Neural crest cell (in vitro differentiated cells): Measurements from ENCODE around the gene NOP14. TPM values are rescaled to one million over a fixed set of nuclear protein-coding genes. Genes with fewer than 3 reads are reported as not detected.
A peak's percentile ranks its signal among the peaks of the same experiment; 100 is the strongest.

Experiments used
- DNase-seq: peaks from one replicate; pipeline ENCODE4 v3.0.0; 2021; ENCODE audit warnings: low read depth, mixed read lengths, low spot score
- H3K27ac Mint-ChIP-seq: one replicate; pipeline ENCODE4 v1.8.0; 2021; ENCODE audit warnings: mild to moderate bottlenecking, mixed read lengths; ENCODE audit not compliant: unreplicated experiment
- H3K27me3 Mint-ChIP-seq: 2 replicates; pipeline ENCODE4 v1.8.0; 2021; ENCODE audit warnings: low read depth, mild to moderate bottlenecking, mixed read lengths
- H3K36me3 Mint-ChIP-seq: 2 replicates; pipeline ENCODE4 v1.8.0; 2021; ENCODE audit warnings: low read depth, mild to moderate bottlenecking, mixed read lengths
- H3K4me1 Mint-ChIP-seq: 2 replicates; pipeline ENCODE4 v1.8.0; 2021; ENCODE audit warnings: mixed read lengths
- H3K4me3 Mint-ChIP-seq: one replicate; pipeline ENCODE4 v1.8.0; 2021; ENCODE audit warnings: mild to moderate bottlenecking, mixed read lengths
- H3K9me3 Mint-ChIP-seq: 2 replicates; pipeline ENCODE4 v1.8.0; 2021; ENCODE audit warnings: mixed read lengths
- total RNA-seq: library from RNA; stranded (reverse); gene quantifications from 2 replicates; pipeline ENCODE4 v1.2.1, GENCODE V29; 2021
- TF ChIP-seq, protein P1 (sequence below): fragments of 200-600 bp; sonication (generic); conservative IDR thresholded peaks from 2 replicates; pipeline ENCODE4 v1.5.0; 2021; ENCODE audit warnings: antibody characterized with exemption, mild to moderate bottlenecking

NOP14 gene
- total RNA-seq, 1 donor from 2014 or later, result 46.6 TPM

DNA sequence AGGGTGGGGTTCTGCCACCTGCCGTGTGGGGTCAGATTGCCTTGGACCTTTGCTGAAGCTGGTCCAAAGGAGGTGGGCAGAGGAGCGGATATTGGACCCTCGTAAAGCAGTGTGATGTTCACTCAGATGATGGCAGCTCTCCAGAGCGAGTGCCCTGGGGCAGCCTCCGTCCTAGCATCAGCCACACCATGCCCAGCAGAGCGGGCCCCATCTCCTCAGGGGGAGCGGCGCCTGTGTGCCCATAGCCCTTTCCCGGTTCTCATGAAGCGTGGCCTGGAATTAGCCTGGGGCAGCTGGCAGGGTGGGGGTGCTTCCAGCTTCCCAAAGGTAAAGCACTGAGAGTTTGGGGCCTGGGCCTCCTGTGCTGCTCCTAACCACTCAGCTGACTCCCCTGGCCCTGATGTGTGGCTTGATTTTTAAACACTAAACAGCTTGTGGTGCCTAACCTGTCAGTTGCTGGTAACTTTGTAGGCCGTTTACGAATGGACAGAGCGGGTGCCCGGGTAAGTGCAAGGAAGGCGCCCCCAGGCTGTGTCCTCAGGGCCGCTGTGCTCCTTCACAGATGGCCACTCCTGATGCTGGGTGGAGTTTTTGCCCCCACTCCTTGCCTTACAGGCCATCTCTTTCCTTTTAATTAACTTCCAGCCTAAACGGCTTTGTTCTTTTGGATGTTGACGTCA is 36.0 kb downstream of the NOP14 start:
- H3K4me1 Mint-ChIP-seq, result peaks cover 10% of the 10 kb centered on the region
- H3K9me3 Mint-ChIP-seq, result no peaks in the 10 kb centered on the region
- H3K27ac Mint-ChIP-seq, result no peak overlapping the region
- H3K4me3 Mint-ChIP-seq, result peak overlapping the region; percentile 15
- H3K36me3 Mint-ChIP-seq, result peaks cover 6% of the 10 kb centered on the region
- no peaks in the 10 kb centered on the region for H3K27me3 Mint-ChIP-seq
- TF ChIP-seq, protein P1, sequence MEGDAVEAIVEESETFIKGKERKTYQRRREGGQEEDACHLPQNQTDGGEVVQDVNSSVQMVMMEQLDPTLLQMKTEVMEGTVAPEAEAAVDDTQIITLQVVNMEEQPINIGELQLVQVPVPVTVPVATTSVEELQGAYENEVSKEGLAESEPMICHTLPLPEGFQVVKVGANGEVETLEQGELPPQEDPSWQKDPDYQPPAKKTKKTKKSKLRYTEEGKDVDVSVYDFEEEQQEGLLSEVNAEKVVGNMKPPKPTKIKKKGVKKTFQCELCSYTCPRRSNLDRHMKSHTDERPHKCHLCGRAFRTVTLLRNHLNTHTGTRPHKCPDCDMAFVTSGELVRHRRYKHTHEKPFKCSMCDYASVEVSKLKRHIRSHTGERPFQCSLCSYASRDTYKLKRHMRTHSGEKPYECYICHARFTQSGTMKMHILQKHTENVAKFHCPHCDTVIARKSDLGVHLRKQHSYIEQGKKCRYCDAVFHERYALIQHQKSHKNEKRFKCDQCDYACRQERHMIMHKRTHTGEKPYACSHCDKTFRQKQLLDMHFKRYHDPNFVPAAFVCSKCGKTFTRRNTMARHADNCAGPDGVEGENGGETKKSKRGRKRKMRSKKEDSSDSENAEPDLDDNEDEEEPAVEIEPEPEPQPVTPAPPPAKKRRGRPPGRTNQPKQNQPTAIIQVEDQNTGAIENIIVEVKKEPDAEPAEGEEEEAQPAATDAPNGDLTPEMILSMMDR, result no peak
- DNase-seq, result no peak

DNA sequence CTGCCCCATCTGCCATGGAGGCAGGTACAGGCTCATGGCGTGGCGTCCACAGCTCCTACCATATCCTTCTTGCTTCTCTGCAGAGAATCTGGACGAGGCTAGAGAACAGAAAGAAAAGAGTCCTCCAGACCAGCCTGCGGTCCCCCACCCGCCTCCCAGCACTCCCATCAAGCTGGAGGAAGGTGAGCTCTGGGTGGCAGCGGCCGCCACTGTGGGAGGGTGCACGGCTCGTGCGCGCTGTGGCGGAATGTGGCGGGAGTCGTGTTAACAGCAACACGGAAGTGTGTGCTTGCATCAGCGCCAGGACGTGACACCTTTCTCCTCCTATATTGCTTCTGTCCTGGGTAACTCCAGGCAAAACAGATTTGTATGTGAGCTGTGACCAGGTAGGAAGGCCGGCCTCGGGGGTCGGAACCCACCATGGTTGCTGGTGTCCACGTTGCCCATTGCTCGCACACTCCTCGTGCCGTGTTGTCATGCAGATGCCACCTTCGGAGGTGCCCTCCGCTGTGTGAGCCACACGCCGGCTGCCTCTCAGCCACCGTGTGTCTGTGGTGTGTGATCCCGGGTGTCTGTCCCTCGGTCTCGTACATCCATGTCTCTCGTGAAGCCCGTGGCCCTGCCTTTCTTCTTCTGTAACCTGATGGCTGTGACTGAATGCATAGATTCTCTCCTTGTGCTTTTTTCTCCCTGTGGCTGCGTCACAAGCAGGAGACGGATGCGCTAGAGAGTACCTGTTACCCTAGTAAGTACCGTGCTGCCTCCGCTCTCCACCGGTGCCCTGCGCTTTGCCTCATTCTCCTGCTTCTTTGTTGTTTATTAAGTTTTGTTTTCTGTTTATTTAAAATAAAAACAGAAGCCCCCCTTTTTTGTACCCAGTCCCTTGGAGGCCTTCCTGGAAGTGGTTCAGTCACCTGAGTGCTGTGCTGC is 37.0 kb downstream of the NOP14 start:
- Mint-ChIP-seq H3K9me3 (no peaks in the 10 kb centered on the region), H3K4me1 (peaks cover 17% of the 10 kb centered on the region), H3K4me3 (no peak overlapping the region), H3K27me3 (no peaks in the 10 kb centered on the region), H3K27ac (no peak overlapping the region), H3K36me3 (peaks cover 12% of the 10 kb centered on the region)
- no peak for DNase-seq
- TF ChIP-seq, protein P1, result no peak

DNA sequence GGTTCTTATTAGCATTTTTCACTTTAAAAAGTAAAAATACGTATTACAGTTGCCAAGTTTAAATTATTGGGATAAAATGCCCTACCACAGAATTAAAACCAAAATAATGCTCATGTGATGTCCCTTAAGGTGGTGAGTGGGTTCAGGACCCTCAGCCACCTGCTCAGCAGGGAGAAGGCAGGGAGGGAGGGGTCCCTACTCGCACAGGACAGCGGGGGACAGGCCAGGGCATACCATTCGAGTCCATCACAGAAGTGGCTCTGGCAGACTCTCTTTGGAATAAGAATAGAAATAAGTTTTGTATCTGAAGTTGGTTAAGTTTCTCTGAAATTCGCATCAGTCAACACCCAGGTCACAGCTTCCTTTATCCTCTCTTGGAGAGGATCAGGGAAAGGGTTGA is 37.7 kb downstream of the NOP14 start:
- peaks cover 2% of the 10 kb centered on the region for H3K9me3 Mint-ChIP-seq
- DNase-seq, result no peak
- TF ChIP-seq, protein P1, result no peak
- H3K4me1 Mint-ChIP-seq, result peaks cover 17% of the 10 kb centered on the region
- H3K27ac Mint-ChIP-seq, result no peak overlapping the region
- H3K36me3 Mint-ChIP-seq, result peaks cover 17% of the 10 kb centered on the region
- no peaks in the 10 kb centered on the region for H3K27me3 Mint-ChIP-seq
- no peak overlapping the region for H3K4me3 Mint-ChIP-seq

DNA sequence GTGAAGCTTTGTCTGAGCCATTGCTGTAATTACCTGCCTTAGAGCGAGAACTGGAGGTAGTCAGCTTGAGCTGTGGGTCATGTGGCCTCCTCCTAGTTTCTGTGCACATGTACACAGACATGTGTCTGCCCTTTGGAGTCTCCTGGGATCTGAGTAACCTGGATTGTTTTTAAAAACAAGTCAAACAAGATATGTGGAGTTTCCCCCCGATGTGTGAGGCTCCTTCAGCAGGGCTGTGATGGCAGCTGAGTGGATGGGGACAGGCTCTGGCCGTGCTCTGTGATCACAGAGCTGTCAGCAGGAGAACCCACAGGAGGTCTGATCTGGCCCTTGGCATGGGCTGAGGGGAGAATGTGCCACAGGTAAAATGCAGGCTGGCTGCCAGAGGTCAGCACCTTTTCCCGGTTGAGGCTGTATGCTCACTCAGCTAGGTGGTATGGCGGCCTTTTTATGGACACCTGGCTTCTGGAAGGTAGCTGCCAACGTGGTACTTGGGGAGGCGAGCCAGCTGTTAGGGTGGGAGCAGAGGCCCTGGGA is 38.4 kb downstream of the NOP14 start:
- H3K4me1 Mint-ChIP-seq, result peaks cover 17% of the 10 kb centered on the region
- no peaks in the 10 kb centered on the region for H3K27me3 Mint-ChIP-seq
- H3K36me3 Mint-ChIP-seq, result peaks cover 23% of the 10 kb centered on the region
- H3K27ac Mint-ChIP-seq, result no peak overlapping the region
- no peak overlapping the region for H3K4me3 Mint-ChIP-seq
- TF ChIP-seq, protein P1, result no peak
- peaks cover 7% of the 10 kb centered on the region for H3K9me3 Mint-ChIP-seq
- DNase-seq, result no peak

DNA sequence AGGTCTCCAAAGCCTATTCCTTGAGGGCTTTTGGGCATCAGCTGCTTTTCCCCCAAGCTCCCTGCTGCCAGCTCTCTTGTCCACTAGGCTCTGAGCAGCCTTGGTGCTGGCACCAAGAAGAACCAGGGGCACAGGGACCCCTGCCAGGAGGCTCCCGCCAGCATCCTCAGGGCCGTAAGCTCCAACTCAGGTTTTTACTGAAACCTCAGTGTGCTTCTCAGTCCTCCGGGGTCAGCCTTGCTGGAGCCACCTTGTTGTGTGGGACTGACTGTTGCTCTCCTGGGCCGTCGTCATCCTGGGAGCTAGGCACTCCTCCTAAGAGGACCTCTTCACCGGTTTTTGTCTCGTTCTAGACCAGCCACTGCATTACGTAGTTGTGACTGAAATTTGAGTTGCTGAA is 38.9 kb downstream of the NOP14 start:
- Mint-ChIP-seq H3K36me3 (peaks cover 29% of the 10 kb centered on the region), H3K9me3 (peaks cover 10% of the 10 kb centered on the region), H3K4me3 (no peak overlapping the region), H3K4me1 (peaks cover 17% of the 10 kb centered on the region), H3K27ac (no peak overlapping the region), H3K27me3 (no peaks in the 10 kb centered on the region)
- TF ChIP-seq, protein P1, result no peak
- no peak for DNase-seq
